ES-I3 (cell line): Measurements from ENCODE around the gene SYT1.
"Not testable (repeated sequence)": the region's sequence is repeated elsewhere in the genome, so short reads cannot be mapped to it uniquely, and the experiment has no call there.

Experiments
- H3K36me3 ChIP-seq: 2 replicates; pipeline ENCODE4 v1.6.1; 2013; ENCODE audit warnings: mild to moderate bottlenecking, low read length, control low read depth, moderate library complexity; ENCODE audit not compliant: insufficient read depth
- H3K4me1 ChIP-seq: 2 replicates; pipeline ENCODE4 v1.6.1; 2013; ENCODE audit warnings: mild to moderate bottlenecking, control low read depth, low read length; ENCODE audit not compliant: insufficient read depth
- H3K9ac ChIP-seq: 2 replicates; pipeline ENCODE4 v1.6.1; 2013; ENCODE audit warnings: low read depth, mild to moderate bottlenecking, low read length, moderate library complexity
- H3K9me3 ChIP-seq: 2 replicates; pipeline ENCODE4 v1.6.1; 2013; ENCODE audit warnings: mild to moderate bottlenecking, low read length, moderate library complexity; ENCODE audit not compliant: control insufficient read depth, insufficient read depth

SYT1 gene

GRCh38 chr12:79415746-79416435, 551.3 kb downstream of the SYT1 start:
- Histone ChIP-seq H3K4me1 (peaks cover 21% of the 10 kb centered on the region), H3K9ac (no peak overlapping the region), H3K9me3 (no peaks in the 10 kb centered on the region), H3K36me3 (no peaks in the 10 kb centered on the region)

- H3K9ac ChIP-seq, result no peak overlapping the region
- H3K9me3 ChIP-seq, result no peaks in the 10 kb centered on the region
Measured at GRCh38 chr12:79420146-79420618, 555.6 kb downstream of the SYT1 start.

DNA sequence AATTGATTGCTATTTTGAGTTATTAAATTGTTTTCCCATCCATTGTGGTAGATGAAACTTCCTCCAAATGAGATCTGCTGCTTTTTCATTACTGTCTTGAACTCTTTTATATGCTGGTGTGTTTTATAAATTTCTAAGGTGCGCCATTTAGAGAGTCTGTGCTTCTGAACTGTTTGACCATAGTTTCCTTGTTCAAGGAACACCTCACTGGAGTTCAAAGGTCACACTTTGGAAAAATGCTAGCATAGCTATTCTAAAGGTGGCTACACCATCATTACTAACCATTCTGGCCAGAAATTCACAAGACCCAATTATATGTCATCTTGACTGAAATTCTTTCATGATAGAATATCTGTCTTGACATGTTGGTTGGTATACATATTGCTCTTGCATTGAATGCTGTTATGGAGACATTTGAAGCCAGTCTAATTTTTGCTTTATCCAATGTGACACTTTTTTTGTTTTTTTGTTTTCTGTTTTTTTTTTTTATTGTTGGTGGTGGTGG, 556.7 kb downstream of the SYT1 start:
- H3K36me3 ChIP-seq, result no peaks in the 10 kb centered on the region
- peaks cover 36% of the 10 kb centered on the region for H3K4me1 ChIP-seq
- no peaks in the 10 kb centered on the region for H3K9me3 ChIP-seq
- no peak overlapping the region for H3K9ac ChIP-seq

More at GRCh38 chr12:79420146-79420618, 555.6 kb downstream of the SYT1 start:
- no peaks in the 10 kb centered on the region for H3K36me3 ChIP-seq
- peaks cover 47% of the 10 kb centered on the region for H3K4me1 ChIP-seq

DNA sequence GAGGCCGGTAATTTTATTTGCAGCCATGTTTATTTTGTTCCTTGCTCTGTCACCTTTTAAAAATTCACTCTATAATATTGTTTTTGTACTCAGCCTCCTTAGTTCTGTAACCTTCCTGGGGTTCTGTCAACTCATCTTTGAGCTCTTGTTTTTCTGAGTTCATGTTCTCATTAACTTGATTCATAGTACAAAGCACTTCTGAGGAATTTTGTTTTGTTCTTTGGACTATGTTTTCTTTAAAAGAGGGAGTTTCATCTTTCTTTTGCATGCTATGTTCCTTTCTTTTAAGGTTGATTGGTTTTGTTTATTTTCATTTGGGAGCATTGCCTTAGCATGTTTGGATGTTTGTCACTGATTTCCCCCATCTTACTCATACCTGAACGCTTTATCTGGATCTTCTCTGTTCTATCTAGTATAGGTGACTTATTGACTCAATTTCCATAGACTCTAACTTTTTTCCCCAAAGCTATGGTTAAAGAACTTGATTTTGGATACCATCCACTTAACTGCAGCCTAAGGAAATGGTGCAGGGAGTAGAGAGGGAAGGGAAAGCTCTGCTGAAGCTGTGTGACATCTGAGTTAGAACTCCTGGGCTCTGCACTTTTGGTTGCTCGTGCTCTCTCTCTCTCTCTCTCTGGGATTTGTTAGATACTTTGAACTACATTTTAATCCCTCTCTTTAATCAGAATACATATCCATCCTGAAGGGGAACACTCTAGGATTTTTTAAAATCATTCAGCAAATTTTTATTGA, 557.7 kb downstream of the SYT1 start:
- no peaks in the 10 kb centered on the region for H3K9me3 ChIP-seq
- no peak overlapping the region for H3K9ac ChIP-seq
- H3K4me1 ChIP-seq, result peaks cover 36% of the 10 kb centered on the region
- no peaks in the 10 kb centered on the region for H3K36me3 ChIP-seq

DNA sequence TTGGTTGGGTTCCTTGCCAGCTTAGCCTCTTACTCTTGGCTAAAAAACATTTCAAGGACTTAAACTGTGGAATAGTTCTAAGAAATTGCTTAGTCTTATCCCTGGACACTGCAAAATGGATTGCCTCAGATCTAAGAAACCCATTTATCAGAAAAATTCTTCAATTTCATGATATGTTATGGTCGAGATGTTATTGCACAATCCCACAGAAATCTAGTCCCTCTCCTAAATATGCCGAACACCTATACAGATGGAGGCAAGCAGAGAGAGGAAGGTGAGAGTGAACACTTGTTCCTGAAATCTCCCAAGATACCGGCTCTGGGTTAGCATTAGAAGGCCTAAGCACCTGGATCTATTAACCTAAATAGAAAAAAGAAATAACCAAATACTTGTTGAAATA, 559.0 kb downstream of the SYT1 start:
- H3K36me3 ChIP-seq, result no peaks in the 10 kb centered on the region
- H3K9ac ChIP-seq, result no peak overlapping the region
- no peaks in the 10 kb centered on the region for H3K9me3 ChIP-seq
- H3K4me1 ChIP-seq, result peaks cover 36% of the 10 kb centered on the region

GRCh38 chr12:79424109-79424721, 559.6 kb downstream of the SYT1 start:
- Histone ChIP-seq H3K4me1 (peaks cover 36% of the 10 kb centered on the region), H3K36me3 (no peaks in the 10 kb centered on the region), H3K9ac (no peak overlapping the region), H3K9me3 (no peaks in the 10 kb centered on the region)

DNA sequence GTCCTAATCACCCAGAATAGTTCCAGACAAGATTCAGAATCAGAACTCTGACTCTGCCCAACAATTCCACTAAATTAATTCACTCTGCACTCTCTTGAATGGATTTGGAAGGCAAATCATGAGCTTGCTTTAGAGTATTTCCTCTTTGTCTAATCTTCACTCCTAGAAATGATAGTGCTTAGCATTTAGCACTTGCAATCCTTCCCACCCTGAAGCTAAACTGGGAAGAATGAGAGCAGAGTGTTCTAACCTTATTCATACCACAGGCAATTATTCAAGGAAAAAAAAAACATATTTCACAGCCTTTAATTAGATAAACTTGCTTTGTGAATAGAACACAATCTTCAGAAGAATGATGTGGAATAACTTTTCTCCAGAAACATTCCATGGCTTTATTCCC, 561.5 kb downstream of the SYT1 start:
- H3K4me1 ChIP-seq, result peaks cover 31% of the 10 kb centered on the region
- H3K9me3 ChIP-seq, result no peaks in the 10 kb centered on the region
- H3K9ac ChIP-seq, result no peak overlapping the region
- no peaks in the 10 kb centered on the region for H3K36me3 ChIP-seq

DNA sequence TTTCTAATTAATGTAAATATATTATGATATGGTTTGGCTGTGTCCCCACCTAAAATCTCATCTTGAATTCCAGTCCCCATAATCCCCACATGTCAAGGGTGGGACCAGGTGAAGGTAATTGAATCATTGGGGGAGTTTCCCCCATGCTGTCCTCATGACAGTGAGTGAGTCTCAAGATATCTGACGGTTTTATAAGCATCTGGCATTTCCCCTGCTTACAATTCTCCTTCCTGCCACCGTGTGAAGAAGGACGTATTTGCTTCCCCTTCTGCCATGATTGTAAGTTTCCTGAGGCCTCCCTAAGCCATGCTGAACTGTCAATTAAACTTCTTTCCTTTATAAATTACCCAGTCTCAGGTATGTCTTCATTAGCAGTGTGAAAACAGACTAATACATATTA, 562.2 kb downstream of the SYT1 start:
- not testable (repeated sequence) for H3K9ac ChIP-seq, H3K36me3 ChIP-seq, H3K9me3 ChIP-seq
- H3K4me1 ChIP-seq, result peaks cover 26% of the 10 kb centered on the region

DNA sequence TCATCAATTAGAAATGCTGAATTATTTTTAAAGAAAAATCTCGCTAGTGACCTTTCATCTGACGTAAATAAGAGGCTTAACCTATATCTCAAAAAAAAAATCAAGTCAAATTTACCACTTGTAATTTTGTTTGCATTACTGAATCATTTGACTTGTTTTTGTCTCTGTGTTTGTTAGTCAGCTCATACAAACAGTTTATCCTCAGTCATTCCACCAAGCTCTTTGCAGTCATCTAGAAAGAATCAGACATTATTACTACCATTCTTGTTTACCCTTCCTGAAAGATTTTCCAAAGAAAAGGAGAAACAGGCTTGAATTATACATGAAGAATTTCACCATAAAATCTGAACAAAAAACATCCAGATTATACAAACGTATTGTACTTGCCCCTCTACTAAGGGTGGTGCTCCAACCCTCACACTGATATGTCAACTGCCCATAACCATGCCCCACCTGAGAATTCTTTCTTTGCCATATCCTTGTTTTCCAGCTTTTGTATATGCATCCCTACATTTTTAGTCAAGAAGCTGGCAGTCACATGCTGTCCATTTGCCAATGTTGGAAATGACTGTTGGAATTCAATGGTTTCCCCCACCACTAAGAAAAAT, 569.0 kb downstream of the SYT1 start:
- Histone ChIP-seq H3K9me3 (no peaks in the 10 kb centered on the region), H3K36me3 (no peaks in the 10 kb centered on the region; the same call in 1 of the 2 replicates), H3K4me1 (no peaks in the 10 kb centered on the region), H3K9ac (no peak overlapping the region)

DNA sequence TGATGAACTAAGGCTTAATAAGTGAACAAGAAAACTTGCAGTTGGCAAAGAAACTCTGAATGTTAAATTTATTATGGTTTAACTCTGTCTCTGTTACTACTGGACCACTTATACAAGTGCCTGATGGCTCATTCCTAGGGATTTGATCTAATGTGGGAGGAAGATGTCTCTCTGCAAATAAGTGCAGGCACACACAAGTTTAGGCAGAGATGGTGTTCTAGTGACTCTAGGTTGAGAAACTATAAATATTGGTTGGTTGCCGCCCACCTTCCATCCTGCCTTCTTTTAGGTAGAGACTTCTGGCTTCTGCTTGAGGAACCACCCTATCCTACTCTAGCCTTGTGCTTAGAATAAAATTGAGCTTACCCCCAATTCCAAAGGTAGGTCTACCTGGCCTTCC, 570.0 kb downstream of the SYT1 start:
- Histone ChIP-seq H3K36me3 (no peaks in the 10 kb centered on the region; the same call in 1 of the 2 replicates), H3K9ac (no peak overlapping the region), H3K4me1 (no peaks in the 10 kb centered on the region), H3K9me3 (no peaks in the 10 kb centered on the region)

DNA sequence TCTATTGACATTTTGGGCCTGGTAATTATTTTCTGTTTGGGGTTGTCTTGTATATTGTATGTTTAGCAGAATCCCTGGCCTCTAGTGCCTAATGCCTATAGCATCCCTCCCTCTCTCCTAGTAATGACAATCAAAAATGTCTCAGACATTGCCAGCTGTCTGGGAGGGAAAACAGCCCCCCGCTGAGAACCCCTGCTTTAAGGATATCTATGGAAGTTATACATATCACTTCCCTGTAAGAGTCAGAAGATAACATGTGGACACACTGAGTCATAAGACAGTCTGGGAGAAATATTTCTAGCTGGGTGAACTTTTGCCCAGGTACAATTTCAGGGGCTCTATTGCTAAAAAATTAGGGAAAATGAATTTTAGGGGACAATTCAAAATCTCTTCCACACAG, 571.2 kb downstream of the SYT1 start:
- Histone ChIP-seq H3K9me3 (no peaks in the 10 kb centered on the region), H3K4me1 (no peaks in the 10 kb centered on the region), H3K9ac (no peak overlapping the region)

DNA sequence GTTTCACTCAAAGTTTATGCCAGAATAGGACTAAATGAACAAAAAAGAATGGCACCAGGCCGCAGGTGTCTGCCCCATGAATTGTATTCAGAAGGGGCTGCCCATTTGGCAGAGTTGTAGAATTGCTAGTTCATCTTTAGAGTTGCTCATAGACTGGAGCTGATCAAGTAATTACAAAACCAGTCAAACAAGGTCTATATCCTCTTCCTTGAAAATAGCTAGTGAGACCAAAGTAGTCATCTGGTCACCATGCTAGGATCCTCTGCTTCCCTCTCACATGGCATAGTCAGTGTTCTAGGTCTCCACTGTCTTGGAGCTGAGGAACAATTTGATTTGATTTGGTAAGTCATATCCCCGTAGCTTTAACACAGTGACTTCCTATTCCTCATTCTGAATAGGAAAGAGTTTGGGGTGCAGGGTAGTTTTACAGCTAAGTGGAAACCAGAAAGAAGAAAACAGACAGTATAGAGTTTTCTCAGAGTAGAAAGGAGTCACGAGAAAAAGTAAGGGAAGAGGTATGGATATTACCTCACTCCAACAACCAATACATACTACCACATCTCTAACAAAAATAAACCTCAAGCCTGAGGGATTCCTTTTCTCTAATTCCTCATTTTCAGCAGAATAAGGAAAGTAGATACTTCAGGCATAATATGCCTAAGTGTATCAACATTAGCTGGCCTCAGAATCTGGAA, 574.1 kb downstream of the SYT1 start:
- H3K9ac ChIP-seq, result no peak overlapping the region
- peaks cover 10% of the 10 kb centered on the region; the same call in 1 of the 2 replicates for H3K4me1 ChIP-seq
- no peaks in the 10 kb centered on the region for H3K9me3 ChIP-seq
- H3K36me3 ChIP-seq, result no peaks in the 10 kb centered on the region; the same call in 1 of the 2 replicates

More for the DNA sequence above, 571.2 kb downstream of the SYT1 start:
- no peaks in the 10 kb centered on the region; the same call in 1 of the 2 replicates for H3K36me3 ChIP-seq

GRCh38 chr12:79439175-79439825, 574.7 kb downstream of the SYT1 start:
- H3K9ac ChIP-seq, result no peak overlapping the region
- no peaks in the 10 kb centered on the region; the same call in 1 of the 2 replicates for H3K36me3 ChIP-seq
- H3K4me1 ChIP-seq, result peaks cover 14% of the 10 kb centered on the region; the same call in 1 of the 2 replicates
- no peaks in the 10 kb centered on the region for H3K9me3 ChIP-seq
